HCT116 (cell line): ENCODE results near the gene CARD14. TPM values are rescaled to one million over a fixed set of nuclear protein-coding genes. Genes with fewer than 3 reads are reported as not detected.

ENCODE experiments used
- ATAC-seq: fragments of 200-7000 bp; cut with Tn5 transposase; 2 replicates; pipeline ENCODE4 v1.9.1; 2020; ENCODE audit warnings: mild to moderate bottlenecking, moderate library complexity
- BruUV-seq: library from RNA; stranded (reverse); fragments of 400-500 nt; replicated peaks from 2 replicates; lab custom pipeline; 2021; lab: Mats Ljungman, UMichigan
- CTCF ChIA-PET: fragments of 300-600 bp; sonication (Branson Sonifier 250); formaldehyde crosslinking; loops from one replicate; lab custom pipeline; 2021; ENCODE audit warnings: antibody characterized with exemption; lab: Charles Lee
- POLR2A ChIA-PET: fragments of 300-600, 350-600 bp; sonication (Branson Sonifier 250); formaldehyde crosslinking; loops from one replicate; lab custom pipeline; 2021; ENCODE audit warnings: antibody characterized with exemption; lab: Charles Lee
- RAD21 ChIA-PET, 2 experiments: fragments of 300-600 bp; sonication (Branson Sonifier 250); formaldehyde crosslinking; loops; one replicate each; lab custom pipeline; 2023; ENCODE audit warnings: low total read pairs in 2 of 2; ENCODE audit not compliant: uncharacterized antibody in 2 of 2, unreplicated experiment in 2 of 2, low non-redundant PET in 1 of 2; lab: Charles Lee
- DNase-seq: peaks from one replicate; pipeline ENCODE4 v3.0.0-alpha.2; 2010; ENCODE audit warnings: low read depth, low spot score
- H2AFZ ChIP-seq: fragments of 200-600 bp; shearing (Covaris generic), sonication (generic); 2 replicates; pipeline ENCODE4 v1.6.1; 2017; ENCODE audit warnings: low read depth, mixed run types, mixed read lengths, antibody characterized with exemption, low read length; ENCODE audit not compliant: poor library complexity, severe bottlenecking
- H3K27ac ChIP-seq: 2 replicates; pipeline ENCODE4 v1.5.1; 2012; ENCODE audit warnings: low read depth, low read length
- H3K27me3 ChIP-seq: fragments of 200-600 bp; sonication (generic); 2 replicates; pipeline ENCODE4 v1.6.1; 2016; ENCODE audit warnings: mixed run types, low read length, mixed read lengths; ENCODE audit not compliant: insufficient read depth
- H3K36me3 ChIP-seq, 2 experiments: fragments of 200-500 bp in 1 of 2; fragments of 200-600 bp in 1 of 2; sonication (Bioruptor generic) in 1 of 2; sonication (generic) in 1 of 2; 2 replicates each; pipeline versions ENCODE4 v1.5.1 to v1.6.1; 2014 to 2016; ENCODE audit warnings: low read length in 2 of 2, inconsistent platforms in 1 of 2, mixed read lengths in 1 of 2, mixed run types in 1 of 2; ENCODE audit not compliant: insufficient read depth in 2 of 2, control insufficient read depth in 1 of 2
- H3K4me1 ChIP-seq, 2 experiments: fragments of 200-600 bp in 1 of 2; sonication (generic) in 1 of 2; 2 replicates each; pipeline versions ENCODE4 v1.5.1 to v1.6.1; 2012 to 2017; ENCODE audit warnings: low read length in 2 of 2, inconsistent platforms in 1 of 2, mild to moderate bottlenecking in 1 of 2, mixed read lengths in 1 of 2, mixed run types in 1 of 2, moderate library complexity in 1 of 2; ENCODE audit not compliant: insufficient read depth in 2 of 2, control insufficient read depth in 1 of 2
- H3K4me2 ChIP-seq: fragments of 200-600 bp; sonication (generic); 2 replicates; pipeline ENCODE4 v1.6.1; 2017; ENCODE audit warnings: mixed run types, low read length, mixed read lengths
- H3K4me3 ChIP-seq, 2 experiments: fragments of 200-600 bp in 1 of 2; sonication (generic) in 1 of 2; replicated peaks in 1 of 2; 2 replicates each; pipeline ENCODE4 v1.5.1; 2011 to 2016; ENCODE audit warnings: low read length in 2 of 2, control low read depth in 1 of 2, low read depth in 1 of 2, mild to moderate bottlenecking in 1 of 2, mixed read lengths in 1 of 2, mixed run types in 1 of 2
- H3K79me2 ChIP-seq: fragments of 200-600 bp; sonication (generic); 2 replicates; pipeline ENCODE4 v1.6.1; 2017; ENCODE audit warnings: mild to moderate bottlenecking, mixed run types, low read length, moderate library complexity, mixed read lengths; ENCODE audit not compliant: insufficient read depth
- H3K9ac ChIP-seq: fragments of 200-600 bp; sonication (generic); 2 replicates; pipeline ENCODE4 v1.6.1; 2016; ENCODE audit warnings: low read length, mixed read lengths
- H3K9me2 ChIP-seq: fragments of 200-600 bp; sonication (generic), shearing (Covaris generic); 2 replicates; pipeline ENCODE4 v1.6.1; 2017; ENCODE audit warnings: mixed run types, mild to moderate bottlenecking, moderate library complexity; ENCODE audit not compliant: insufficient read depth
- H3K9me3 ChIP-seq, 2 experiments: fragments of 200-500 bp in 1 of 2; fragments of 200-600 bp in 1 of 2; sonication (Bioruptor generic) in 1 of 2; sonication (generic) in 1 of 2; 2 replicates each; pipeline ENCODE4 v1.6.1; 2014 to 2017; ENCODE audit warnings: low read length in 2 of 2, mixed read lengths in 2 of 2, inconsistent platforms in 1 of 2, low read depth in 1 of 2, mild to moderate bottlenecking in 1 of 2, mixed run types in 1 of 2, moderate library complexity in 1 of 2; ENCODE audit not compliant: control insufficient read depth in 1 of 2, insufficient read depth in 1 of 2
- H4K20me1 ChIP-seq: fragments of 200-600 bp; sonication (generic), shearing (Covaris generic); 2 replicates; pipeline ENCODE4 v1.6.1; 2017; ENCODE audit warnings: mixed run types, mild to moderate bottlenecking, moderate library complexity; ENCODE audit not compliant: insufficient read depth
- CBX3 ChIP-seq: IDR thresholded peaks from 2 replicates; pipeline ENCODE4 v1.6.1; 2012; ENCODE audit warnings: low read depth
- CEBPB ChIP-seq: IDR thresholded peaks from 2 replicates; pipeline ENCODE4 v1.6.1; 2012; ENCODE audit warnings: low read depth
- CTCF ChIP-seq, 3 experiments: fragments of 200-600 bp in 1 of 3; sonication (generic) in 1 of 3; IDR thresholded peaks in 2 of 3; conservative IDR thresholded peaks in 1 of 3; 2 replicates each; pipeline ENCODE4 v1.5.1; 2012 to 2017; ENCODE audit warnings: low read depth in 2 of 3, low read length in 2 of 3, antibody characterized with exemption in 1 of 3, borderline replicate concordance in 1 of 3, control low read depth in 1 of 3, mild to moderate bottlenecking in 1 of 3, mixed read lengths in 1 of 3, mixed run types in 1 of 3, moderate library complexity in 1 of 3; ENCODE audit not compliant: insufficient read depth in 1 of 3
- EGR1 ChIP-seq: IDR thresholded peaks from 2 replicates; pipeline ENCODE4 v1.6.1; 2012; ENCODE audit warnings: low read depth
- EZH2 ChIP-seq: fragments of 200-600 bp; sonication (generic); IDR thresholded peaks from 2 replicates; pipeline ENCODE4 v1.6.1; 2017; ENCODE audit warnings: antibody characterized with exemption, mixed run types
- EZH2phosphoT487 ChIP-seq: fragments of 200-600 bp; IDR thresholded peaks from 2 replicates; pipeline ENCODE4 v1.6.1; 2018; ENCODE audit warnings: antibody characterized with exemption, borderline replicate concordance
- JUND ChIP-seq: IDR thresholded peaks from 2 replicates; pipeline ENCODE4 v1.6.1; 2012
- MAX ChIP-seq: IDR thresholded peaks from 2 replicates; pipeline ENCODE4 v1.6.1; 2012
- POLR2A ChIP-seq: IDR thresholded peaks from 2 replicates; pipeline ENCODE4 v1.7.0; 2011; ENCODE audit warnings: borderline replicate concordance; ENCODE audit not compliant: insufficient read depth, insufficient read length; ENCODE audit errors: extremely low read depth
- POLR2AphosphoS5 ChIP-seq: IDR thresholded peaks from 2 replicates; pipeline ENCODE4 v1.6.1; 2011; ENCODE audit warnings: mild to moderate bottlenecking, low read depth, low read length, moderate library complexity
- RAD21 ChIP-seq: IDR thresholded peaks from 2 replicates; pipeline ENCODE4 v1.6.1; 2012; ENCODE audit warnings: low read depth, mild to moderate bottlenecking
- SIN3A ChIP-seq: IDR thresholded peaks from 2 replicates; pipeline ENCODE4 v1.6.1; 2012; ENCODE audit warnings: low read depth
- SRF ChIP-seq: IDR thresholded peaks from 2 replicates; pipeline ENCODE4 v1.6.1; 2012; ENCODE audit warnings: low read depth
- TCF7L2 ChIP-seq: IDR thresholded peaks from 2 replicates; pipeline ENCODE4 v1.7.0; 2011; ENCODE audit warnings: borderline replicate concordance, inconsistent platforms; ENCODE audit not compliant: insufficient read depth, insufficient read length; ENCODE audit errors: extremely low read depth
- YY1 ChIP-seq: IDR thresholded peaks from 2 replicates; pipeline ENCODE4 v1.6.1; 2011; ENCODE audit warnings: low read length, low read depth, moderate library complexity, mild to moderate bottlenecking; ENCODE audit not compliant: insufficient replicate concordance; ENCODE audit errors: extremely low read depth
- ZFX ChIP-seq: fragments of 450-650 bp; IDR thresholded peaks from 2 replicates; pipeline ENCODE4 v1.6.1; 2017
- ZNF274 ChIP-seq: fragments of 200-500 bp; sonication (Bioruptor generic); IDR thresholded peaks from 2 replicates; pipeline ENCODE4 v1.6.1; 2014; ENCODE audit warnings: mild to moderate bottlenecking, low read depth, low read length, inconsistent platforms
- intact Hi-C: fragments of 100-400 bp; cut with micrococcal nuclease; formaldehyde crosslinking; loops from 2 replicates; pipeline ENCODE4 v1.10.0; 2022
- total RNA-seq: library from RNA; stranded (reverse); gene quantifications from one replicate; pipeline ENCODE4 v1.2.1, GENCODE V29; 2021; ENCODE audit not compliant: unreplicated experiment
- TF ChIP-seq, protein P1 (sequence below): IDR thresholded peaks from 2 replicates; pipeline ENCODE4 v1.6.1; 2011; ENCODE audit warnings: mild to moderate bottlenecking, low read length, moderate library complexity; ENCODE audit not compliant: insufficient replicate concordance; ENCODE audit errors: extremely low read depth
- TF ChIP-seq, protein P2 (sequence below): IDR thresholded peaks from 2 replicates; pipeline ENCODE4 v1.6.1; 2012

CARD14 gene
- total RNA-seq, 1 experiment from 2014 or later = 0.25 TPM

DNA sequence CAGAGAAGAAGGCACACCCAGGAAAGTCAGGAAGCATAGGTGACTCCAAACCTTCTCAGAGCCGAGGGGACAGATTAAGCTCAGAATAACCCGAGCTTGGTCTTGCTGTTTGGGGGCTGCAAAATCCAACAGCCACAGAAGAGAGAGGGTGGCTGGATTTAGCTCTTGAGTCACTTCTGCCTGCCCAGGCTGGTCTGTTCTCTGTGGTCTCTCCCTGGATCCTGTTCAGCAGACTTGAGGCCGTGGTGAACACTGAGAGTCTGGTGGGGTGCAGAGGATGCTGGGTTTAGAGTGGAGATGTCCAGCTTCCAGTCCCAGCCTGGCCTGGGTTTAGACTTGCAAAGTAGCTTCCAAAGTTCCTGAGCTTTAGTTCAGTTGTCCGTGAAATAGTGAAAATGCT lies 59.2 kb downstream of the CARD14 start:
- no peaks in the 10 kb centered on the region for H4K20me1 ChIP-seq
- intact Hi-C loops = no loop called here
- BruUV-seq = no TSS peak
- H3K4me1 ChIP-seq = no peaks in the 10 kb centered on the region
- DNase-seq = no peak
- no peaks in the 10 kb centered on the region for H3K27me3 ChIP-seq
- RAD21 ChIA-PET = no interaction called here
- CTCF ChIA-PET = no interaction called here
- H3K9me2 ChIP-seq = no peaks in the 10 kb centered on the region
- ATAC-seq = no peak
- no peak overlapping the region for H3K4me3 ChIP-seq
- no peak overlapping the region for H2AFZ ChIP-seq
- H3K9me3 ChIP-seq = peaks cover 15 to 20% of the 10 kb centered on the region in 2 experiments; a peak in 2 of 4 replicates
- H3K4me2 ChIP-seq = no peak overlapping the region
- no peaks in the 10 kb centered on the region for H3K79me2 ChIP-seq
- H3K36me3 ChIP-seq = peaks cover 0 to 6% of the 10 kb centered on the region in 2 experiments; a peak in 2 of 4 replicates
- no peak for TF ChIP-seq EGR1
- TF ChIP-seq CBX3 = no peak
- no peak for TF ChIP-seq CTCF (IDR thresholded peaks at IDR 0.05 in 2 of 3, conservative IDR thresholded peaks at IDR 0.05 in 1 of 3; ENCODE audit: borderline replicate concordance in 1 of 3, insufficient read depth in 1 of 3, low read depth in 2 of 3, low read length in 2 of 3)
- no peak for TF ChIP-seq ZFX
- TF ChIP-seq, protein P1, sequence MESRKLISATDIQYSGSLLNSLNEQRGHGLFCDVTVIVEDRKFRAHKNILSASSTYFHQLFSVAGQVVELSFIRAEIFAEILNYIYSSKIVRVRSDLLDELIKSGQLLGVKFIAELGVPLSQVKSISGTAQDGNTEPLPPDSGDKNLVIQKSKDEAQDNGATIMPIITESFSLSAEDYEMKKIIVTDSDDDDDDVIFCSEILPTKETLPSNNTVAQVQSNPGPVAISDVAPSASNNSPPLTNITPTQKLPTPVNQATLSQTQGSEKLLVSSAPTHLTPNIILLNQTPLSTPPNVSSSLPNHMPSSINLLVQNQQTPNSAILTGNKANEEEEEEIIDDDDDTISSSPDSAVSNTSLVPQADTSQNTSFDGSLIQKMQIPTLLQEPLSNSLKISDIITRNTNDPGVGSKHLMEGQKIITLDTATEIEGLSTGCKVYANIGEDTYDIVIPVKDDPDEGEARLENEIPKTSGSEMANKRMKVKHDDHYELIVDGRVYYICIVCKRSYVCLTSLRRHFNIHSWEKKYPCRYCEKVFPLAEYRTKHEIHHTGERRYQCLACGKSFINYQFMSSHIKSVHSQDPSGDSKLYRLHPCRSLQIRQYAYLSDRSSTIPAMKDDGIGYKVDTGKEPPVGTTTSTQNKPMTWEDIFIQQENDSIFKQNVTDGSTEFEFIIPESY = no peak
- TF ChIP-seq EZH2 = no peak
- TF ChIP-seq POLR2AphosphoS5 = no peak
- no peak for TF ChIP-seq EZH2phosphoT487
- TF ChIP-seq JUND = no peak
- TF ChIP-seq MAX = no peak
- no peak for TF ChIP-seq ZNF274
- no peak for TF ChIP-seq SIN3A
- no peak for TF ChIP-seq YY1
- TF ChIP-seq RAD21 = no peak
- TF ChIP-seq TCF7L2 = no peak
- TF ChIP-seq, protein P2, sequence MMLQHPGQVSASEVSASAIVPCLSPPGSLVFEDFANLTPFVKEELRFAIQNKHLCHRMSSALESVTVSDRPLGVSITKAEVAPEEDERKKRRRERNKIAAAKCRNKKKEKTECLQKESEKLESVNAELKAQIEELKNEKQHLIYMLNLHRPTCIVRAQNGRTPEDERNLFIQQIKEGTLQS = no peak
- TF ChIP-seq CEBPB = no peak
- TF ChIP-seq SRF = no peak
- no peak for TF ChIP-seq POLR2A
- TF ChIP-seq, all 23 proteins: peak for 0
- H3K27ac ChIP-seq = no peak overlapping the region
- POLR2A ChIA-PET = no interaction called here
- no peak overlapping the region for H3K9ac ChIP-seq
